Testis (tissue), 2 donors: ENCODE results near the gene ERI3.

ENCODE experiments used
- CTCF ChIP-seq, 3 experiments: fragments of 450-650 bp in 2 of 3; fragments of 200-600 bp in 1 of 3; sonication (generic) in 1 of 3; IDR thresholded peaks; one replicate each; pipeline ENCODE4 v1.5.1; 2016 to 2019; ENCODE audit warnings: antibody characterized with exemption in 3 of 3, mild to moderate bottlenecking in 2 of 3, moderate library complexity in 1 of 3
- POLR2A ChIP-seq: fragments of 450-650 bp; IDR thresholded peaks from one replicate; pipeline ENCODE4 v1.6.1; 2017; ENCODE audit warnings: antibody characterized with exemption, mild to moderate bottlenecking, moderate library complexity

- TF ChIP-seq CTCF (IDR thresholded peaks at IDR 0.05) (no peak), POLR2A (no peak)
These were observed 687 bp upstream of the ERI3 start for GRCh38 chr1:44355582-44356305.
